Ectodermal cell (in vitro differentiated cells): ENCODE measurements around the gene ETAA1. TPM values are rescaled to one million over a fixed set of nuclear protein-coding genes. Genes with fewer than 3 reads are reported as not detected.

Experiments used
- H3K27ac ChIP-seq: 2 replicates; pipeline ENCODE4 v1.7.0; 2013; ENCODE audit warnings: mild to moderate bottlenecking, low read depth, low read length; ENCODE audit not compliant: insufficient read depth, poor library complexity, severe bottlenecking
- H3K27me3 ChIP-seq: 2 replicates; pipeline ENCODE4 v1.7.0; 2013; ENCODE audit warnings: mild to moderate bottlenecking, low read length; ENCODE audit not compliant: insufficient read depth, control insufficient read depth, poor library complexity, severe bottlenecking
- H3K36me3 ChIP-seq: one replicate; pipeline ENCODE4 v1.7.0; 2013; ENCODE audit warnings: low read length; ENCODE audit not compliant: control insufficient read depth, insufficient read depth
- H3K4me1 ChIP-seq: one replicate; pipeline ENCODE4 v1.7.0; 2013; ENCODE audit warnings: low read length; ENCODE audit not compliant: control insufficient read depth, insufficient read depth
- H3K4me3 ChIP-seq: 2 replicates; pipeline ENCODE4 v1.7.0; 2013; ENCODE audit warnings: low read depth, low read length, control low read depth; ENCODE audit not compliant: insufficient read depth
- H3K9me3 ChIP-seq: 2 replicates; pipeline ENCODE4 v1.7.0; 2013; ENCODE audit warnings: mild to moderate bottlenecking, low read length, moderate library complexity; ENCODE audit not compliant: control insufficient read depth
- WGBS, 2 experiments: methylation state at CpG; one replicate each; pipeline ENCODE4 v1.1.7; 2013; ENCODE audit warnings: missing lambda C conversion rate in 2 of 2; 5-methylcytosine and 5-hydroxymethylcytosine counted together
- polyA plus RNA-seq, 4 experiments: library from polyadenylated mRNA; stranded (reverse); fragments of 50-300 nt; gene quantifications; one replicate each; pipeline ENCODE4 v1.2.3, GENCODE V29; 2013

Gene ETAA1
- 25.8 TPM for polyA plus RNA-seq (2013, experiment 1 of 4)
- 27.5 TPM for polyA plus RNA-seq (2013, experiment 2 of 4)
- polyA plus RNA-seq (2013, experiment 3 of 4) = 24.7 TPM
- 26.7 TPM for polyA plus RNA-seq (2013, experiment 4 of 4)

DNA sequence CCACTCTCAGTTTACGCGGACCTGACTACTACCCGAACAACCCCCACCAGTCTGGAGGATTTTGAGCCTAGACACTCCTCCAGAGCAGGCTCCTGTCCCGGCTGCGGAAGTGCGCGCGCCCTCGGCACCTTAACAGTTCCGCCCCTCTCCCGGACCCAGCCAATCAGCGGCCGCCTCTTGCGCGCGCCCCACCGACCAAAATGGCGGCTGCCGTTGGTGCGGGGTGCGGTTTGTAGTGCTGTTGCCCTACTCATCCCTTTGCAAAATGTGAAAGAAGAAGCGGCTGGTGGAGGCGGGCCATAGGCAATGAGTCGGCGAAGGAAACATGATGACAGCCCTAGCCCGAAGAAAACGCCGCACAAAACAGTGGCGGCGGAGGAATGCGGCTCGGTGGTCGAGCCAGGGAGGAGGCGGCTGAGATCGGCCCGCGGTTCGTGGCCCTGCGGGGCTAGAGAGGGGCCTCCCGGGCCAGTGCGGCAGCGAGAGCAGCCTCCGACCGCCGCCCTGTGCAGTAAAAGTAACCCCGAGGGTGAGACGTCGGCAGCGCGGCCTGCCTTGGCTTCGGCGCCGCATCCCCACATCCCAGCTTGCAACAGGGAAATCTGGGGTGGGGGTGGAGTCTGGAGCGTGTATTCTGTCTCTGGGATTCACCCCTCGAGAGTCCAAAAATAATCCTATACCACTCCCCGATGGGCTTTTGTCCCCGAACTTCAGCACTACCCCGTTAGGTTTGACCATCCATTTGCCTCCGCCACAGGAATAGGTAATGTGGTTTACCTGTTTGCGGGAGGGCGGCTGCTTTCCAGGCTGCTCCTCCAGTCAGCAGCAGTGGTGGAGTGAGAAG lies at the start of gene ETAA1:
Gene ETAA1 (plus strand): TSS at position 191 of the 844 bp plus-strand sequence. CDS start 116 bp downstream, at position 307.
- WGBS, 2 experiments = 1% methylated on average over 61 of the region's 61 CpGs

DNA sequence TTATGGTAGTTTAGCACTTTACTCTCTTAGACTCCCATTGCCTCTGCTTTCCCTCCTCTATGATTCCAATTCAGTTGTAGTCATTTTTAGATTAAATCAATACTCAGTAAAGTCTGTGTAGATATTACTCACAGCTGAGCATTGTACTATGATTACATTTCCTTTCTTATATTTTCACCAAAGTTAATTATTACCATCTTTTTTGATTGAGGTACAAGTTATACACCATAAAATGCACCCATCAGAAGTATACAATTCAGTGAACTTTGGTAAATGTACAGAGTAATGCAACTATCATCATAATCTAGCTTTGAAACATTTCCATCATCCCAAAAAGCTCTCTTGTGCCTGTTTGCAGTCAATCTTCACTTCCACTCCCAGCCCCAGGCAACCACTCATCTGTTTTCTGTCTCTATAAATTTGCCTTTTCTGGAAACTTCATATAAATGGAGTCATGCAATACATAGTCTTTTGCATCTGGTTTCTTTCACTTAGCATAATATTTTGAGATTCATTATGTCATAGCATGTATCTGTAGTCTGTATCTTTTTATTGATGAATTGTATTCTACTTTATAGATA lies 30.2 kb upstream of the ETAA1 start:
- Histone ChIP-seq H3K27me3 (no peaks in the 10 kb centered on the region), H3K36me3 (no peaks in the 10 kb centered on the region), H3K9me3 (no peaks in the 10 kb centered on the region), H3K4me3 (no peak overlapping the region), H3K4me1 (no peaks in the 10 kb centered on the region), H3K27ac (no peak overlapping the region)

More for the DNA sequence above, at the start of gene ETAA1:
- H3K36me3 ChIP-seq = no peaks in the 10 kb centered on the region
- peak within 1 kb of the TSS; percentile 88 for H3K27ac ChIP-seq
- no peaks in the 10 kb centered on the region for H3K4me1 ChIP-seq
- H3K27me3 ChIP-seq = no peaks in the 10 kb centered on the region
- no peaks in the 10 kb centered on the region for H3K9me3 ChIP-seq
- peak within 1 kb of the TSS; percentile 89 for H3K4me3 ChIP-seq

DNA sequence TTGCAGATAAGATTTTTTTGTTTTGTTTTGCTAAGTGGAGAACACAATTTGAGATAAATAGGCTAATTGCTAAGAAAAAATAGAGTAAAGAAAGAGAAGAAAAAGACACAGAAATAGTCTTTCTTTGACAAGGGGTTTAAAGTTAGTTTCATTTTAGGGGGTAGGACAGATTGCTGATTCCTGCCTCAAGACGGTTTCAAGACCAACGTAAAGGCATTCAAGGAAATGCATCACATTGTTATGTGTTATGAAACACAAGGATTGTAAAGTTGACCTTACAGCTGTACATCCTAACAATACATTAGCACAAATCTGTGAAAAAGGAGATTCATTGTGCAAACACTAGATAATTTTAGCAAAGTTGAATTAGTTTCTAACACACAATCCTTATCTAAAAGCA lies 22.7 kb upstream of the ETAA1 start:
- Histone ChIP-seq H3K4me1 (no peaks in the 10 kb centered on the region), H3K9me3 (no peaks in the 10 kb centered on the region), H3K27ac (no peak overlapping the region), H3K4me3 (no peak overlapping the region), H3K36me3 (no peaks in the 10 kb centered on the region), H3K27me3 (no peaks in the 10 kb centered on the region)
- WGBS, 2 experiments = 71 to 100% methylated on average over 2 of the region's 2 CpGs

DNA sequence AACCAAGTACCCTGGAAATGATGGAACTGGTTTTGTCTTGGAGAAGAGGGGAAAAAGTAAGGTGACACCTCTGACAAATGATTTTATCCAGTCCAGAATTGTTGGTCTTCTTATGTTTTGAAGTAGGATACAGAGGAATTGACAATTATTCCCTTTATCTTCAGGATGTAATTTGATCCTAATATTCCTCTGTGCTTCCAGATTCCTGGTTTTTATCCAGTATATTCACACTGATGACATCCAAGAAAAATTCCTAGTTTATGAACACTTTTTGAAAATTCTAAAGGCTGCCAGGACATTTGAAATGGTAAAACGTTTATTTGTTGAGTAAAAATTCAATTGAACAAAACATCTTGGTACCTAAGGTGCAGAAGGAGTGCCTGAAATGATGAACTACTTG lies 22.2 kb upstream of the ETAA1 start:
- 78 to 80% methylated on average over 1 of the region's 1 CpG for WGBS, 2 experiments
- H3K4me1 ChIP-seq = no peaks in the 10 kb centered on the region
- no peak overlapping the region for H3K4me3 ChIP-seq
- H3K27ac ChIP-seq = no peak overlapping the region
- no peaks in the 10 kb centered on the region for H3K27me3 ChIP-seq
- no peaks in the 10 kb centered on the region for H3K9me3 ChIP-seq
- no peaks in the 10 kb centered on the region for H3K36me3 ChIP-seq

DNA sequence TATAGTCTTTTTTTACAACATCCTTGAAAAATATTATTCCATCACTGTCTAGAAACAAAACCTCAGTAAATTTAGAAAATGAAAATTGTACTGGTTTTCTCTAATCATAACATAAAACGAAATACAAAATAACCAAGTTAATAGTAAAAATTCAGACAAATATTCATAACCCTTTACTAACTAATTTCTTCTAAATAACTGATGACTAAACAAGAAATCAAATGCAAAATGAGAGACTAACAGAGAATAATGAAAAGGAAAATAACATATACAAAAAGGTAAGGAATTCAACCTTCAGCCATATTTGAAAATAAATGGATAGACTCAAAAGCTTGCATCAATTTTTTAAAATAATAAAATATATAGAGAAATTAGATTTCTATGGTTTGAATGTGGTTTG lies 18.6 kb upstream of the ETAA1 start:
- Histone ChIP-seq H3K4me3 (no peak overlapping the region), H3K27ac (no peak overlapping the region), H3K4me1 (no peaks in the 10 kb centered on the region), H3K9me3 (no peaks in the 10 kb centered on the region), H3K27me3 (no peaks in the 10 kb centered on the region), H3K36me3 (no peaks in the 10 kb centered on the region)
- WGBS, 2 experiments = 80 to 100% methylated on average over 1 of the region's 1 CpG

DNA sequence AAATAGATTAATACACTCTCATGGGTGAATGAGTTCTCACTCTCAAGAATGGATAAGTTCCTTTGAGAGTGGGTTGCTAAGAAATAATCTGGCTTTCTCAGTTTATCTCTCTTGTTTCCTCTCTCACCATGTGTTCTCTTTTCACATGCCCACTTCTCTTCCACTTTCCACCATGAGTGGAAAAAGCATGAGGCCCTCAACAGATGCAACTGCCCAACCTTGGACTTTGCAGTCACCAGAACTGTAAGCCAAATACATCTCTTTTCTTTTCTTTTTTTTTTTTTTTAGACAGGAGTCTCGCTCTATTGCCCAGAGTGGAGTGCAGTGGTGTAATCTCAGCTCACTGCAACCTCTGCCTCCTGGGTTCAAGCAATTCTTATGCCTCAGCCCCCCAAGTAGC lies 18.1 kb upstream of the ETAA1 start:
- H3K27me3 ChIP-seq = no peaks in the 10 kb centered on the region
- no peak overlapping the region for H3K27ac ChIP-seq
- WGBS, 2 experiments = 90 to 92% methylated on average over 1 of the region's 1 CpG
- H3K4me3 ChIP-seq = no peak overlapping the region
- no peaks in the 10 kb centered on the region for H3K9me3 ChIP-seq
- H3K36me3 ChIP-seq = no peaks in the 10 kb centered on the region
- no peaks in the 10 kb centered on the region for H3K4me1 ChIP-seq

DNA sequence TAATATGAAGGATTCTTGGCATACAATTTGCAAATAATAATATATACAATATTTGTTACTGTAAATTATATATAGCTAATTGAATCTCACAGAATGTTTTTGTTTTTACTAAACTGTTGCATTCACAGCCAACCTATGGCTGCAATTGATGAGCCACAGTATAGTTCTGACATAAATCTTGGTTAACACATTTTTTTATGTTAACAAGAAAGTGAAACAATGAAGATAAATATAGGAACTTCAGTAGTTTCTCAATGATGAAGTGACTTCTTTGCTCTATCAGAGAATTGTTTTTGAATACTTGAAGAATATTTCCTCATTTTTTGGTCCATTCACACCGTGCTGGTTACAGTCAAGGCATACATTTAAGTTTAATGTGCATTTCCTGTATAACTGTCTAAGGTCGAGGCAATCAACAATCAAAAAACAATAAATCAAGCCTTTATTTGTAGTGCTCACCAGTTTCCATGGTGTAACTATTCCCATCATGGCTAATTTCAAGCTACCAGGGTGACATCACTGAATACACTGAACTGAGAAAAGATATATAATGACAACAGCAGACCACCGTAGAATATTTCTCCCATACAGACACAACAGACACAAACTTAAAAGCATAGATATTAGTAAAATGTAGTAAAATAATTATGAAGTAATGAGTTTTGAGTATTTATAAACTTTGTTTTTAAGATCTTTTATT lies 12.9 kb upstream of the ETAA1 start:
- 83 to 84% methylated on average over 2 of the region's 3 CpGs for WGBS, 2 experiments
- Histone ChIP-seq H3K4me3 (no peak overlapping the region), H3K36me3 (no peaks in the 10 kb centered on the region), H3K4me1 (no peaks in the 10 kb centered on the region), H3K9me3 (no peaks in the 10 kb centered on the region), H3K27me3 (no peaks in the 10 kb centered on the region), H3K27ac (no peak overlapping the region)

DNA sequence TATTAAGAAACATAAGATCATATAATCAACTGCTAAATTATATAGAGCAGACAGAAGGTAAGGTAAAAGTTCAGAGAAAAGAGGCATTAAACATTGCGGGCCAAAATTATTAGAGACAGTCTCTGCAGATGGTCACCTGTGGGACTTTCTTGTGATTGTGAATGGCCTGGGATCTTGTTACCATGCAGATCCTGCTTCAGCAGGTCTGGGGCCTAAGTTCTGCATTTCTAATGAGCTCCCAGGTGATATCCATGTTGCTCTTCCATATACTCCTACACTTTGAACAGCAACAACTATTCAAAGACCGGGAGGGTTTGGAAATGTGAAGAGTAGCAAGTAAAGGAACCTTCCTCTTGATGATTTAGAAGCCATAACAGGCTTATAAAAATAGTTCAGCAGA lies 8.5 kb upstream of the ETAA1 start:
- no peak overlapping the region for H3K27ac ChIP-seq
- no peaks in the 10 kb centered on the region for H3K9me3 ChIP-seq
- no peaks in the 10 kb centered on the region for H3K36me3 ChIP-seq
- 97 to 100% methylated on average over 1 of the region's 2 CpGs for WGBS, 2 experiments
- no peak overlapping the region for H3K4me3 ChIP-seq
- no peaks in the 10 kb centered on the region for H3K27me3 ChIP-seq
- H3K4me1 ChIP-seq = no peaks in the 10 kb centered on the region

DNA sequence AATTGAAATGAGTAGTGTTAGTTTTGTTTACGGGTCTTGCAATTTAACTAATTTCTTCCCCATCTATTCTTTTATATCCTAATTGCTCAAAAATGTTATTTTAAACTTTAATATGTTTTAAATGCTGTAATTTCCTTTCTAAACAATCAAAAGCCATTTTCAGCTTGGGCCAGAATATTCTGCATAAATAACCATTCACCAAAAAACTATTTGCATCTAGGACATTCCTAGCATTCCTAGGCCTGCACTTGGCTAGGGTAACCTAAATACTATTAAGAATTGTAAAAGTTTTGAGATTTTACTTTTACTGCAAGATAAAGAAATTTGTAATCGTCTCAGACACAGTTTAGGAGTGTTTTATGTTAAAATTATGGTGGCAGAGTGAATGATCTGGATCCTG lies 7.8 kb upstream of the ETAA1 start:
- Histone ChIP-seq H3K9me3 (no peaks in the 10 kb centered on the region), H3K36me3 (no peaks in the 10 kb centered on the region), H3K27ac (no peak overlapping the region), H3K4me3 (no peak overlapping the region), H3K27me3 (no peaks in the 10 kb centered on the region), H3K4me1 (no peaks in the 10 kb centered on the region)
- WGBS, 2 experiments = 77 to 84% methylated on average over 1 of the region's 2 CpGs

DNA sequence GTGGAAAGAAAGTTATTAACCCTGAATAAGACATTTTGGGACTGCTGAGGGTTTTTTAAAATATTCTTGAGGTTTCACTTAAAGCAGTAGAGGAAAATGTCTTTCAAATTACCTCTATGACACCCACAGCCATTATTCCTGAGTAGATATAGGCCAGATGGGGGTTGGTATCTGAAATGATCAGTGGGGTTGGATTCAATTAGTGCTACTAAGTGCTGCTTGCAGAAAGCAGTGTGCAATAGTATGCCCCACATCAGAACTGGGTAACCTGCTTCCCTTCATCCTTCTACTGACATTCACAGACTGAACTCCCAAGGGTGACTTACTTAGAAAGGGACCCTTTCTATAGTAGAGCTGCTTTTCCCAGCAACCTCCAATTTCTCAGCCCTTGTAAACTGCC lies 7.3 kb upstream of the ETAA1 start:
- Histone ChIP-seq H3K27ac (no peak overlapping the region), H3K27me3 (no peaks in the 10 kb centered on the region), H3K4me1 (no peaks in the 10 kb centered on the region), H3K4me3 (no peak overlapping the region), H3K36me3 (no peaks in the 10 kb centered on the region), H3K9me3 (no peaks in the 10 kb centered on the region)
